Cardiac fibroblast (primary cell): ENCODE results near the gene ATP8B1.

ENCODE experiments used
- DNase-seq, 2 donors: peaks; one replicate each; pipeline versions ENCODE4 v3.0.0 to v3.0.0-alpha.2; 2010; ENCODE audit warnings: low read depth in 2 of 2
- H3K4me3 ChIP-seq, 2 donors: replicated peaks in 1 of 2; 1 replicate in 1 of 2; 2 replicates in 1 of 2; pipeline ENCODE4 v1.5.1; 2011; ENCODE audit warnings: low read depth in 2 of 2, low read length in 2 of 2, mild to moderate bottlenecking in 2 of 2, moderate library complexity in 1 of 2
- CTCF ChIP-seq: IDR thresholded peaks from one replicate; pipeline ENCODE4 v1.5.1; 2011; ENCODE audit warnings: low read depth, mild to moderate bottlenecking, low read length, inconsistent platforms

Gene ATP8B1

GRCh38 chr18:57677262-57678211, 125.6 kb downstream of the ATP8B1 start:
- no peak overlapping the region for H3K4me3 ChIP-seq
- no peak for DNase-seq
- TF ChIP-seq CTCF, result no peak

GRCh38 chr18:57674891-57675290, 128.2 kb downstream of the ATP8B1 start:
- DNase-seq, result no peak
- no peak for TF ChIP-seq CTCF
- H3K4me3 ChIP-seq, result no peak overlapping the region

GRCh38 chr18:57670046-57670445, 133.1 kb downstream of the ATP8B1 start:
- no peak for DNase-seq
- no peak for TF ChIP-seq CTCF
- no peak overlapping the region for H3K4me3 ChIP-seq

- no peak for DNase-seq
- no peak overlapping the region for H3K4me3 ChIP-seq
- TF ChIP-seq CTCF, result no peak
These were observed 135.1 kb downstream of the ATP8B1 start for GRCh38 chr18:57668021-57668420.

GRCh38 chr18:57666818-57667497, 136.2 kb downstream of the ATP8B1 start:
- no peak overlapping the region for H3K4me3 ChIP-seq
- no peak for TF ChIP-seq CTCF
- DNase-seq, result peak; percentile 69 to 83

DNA sequence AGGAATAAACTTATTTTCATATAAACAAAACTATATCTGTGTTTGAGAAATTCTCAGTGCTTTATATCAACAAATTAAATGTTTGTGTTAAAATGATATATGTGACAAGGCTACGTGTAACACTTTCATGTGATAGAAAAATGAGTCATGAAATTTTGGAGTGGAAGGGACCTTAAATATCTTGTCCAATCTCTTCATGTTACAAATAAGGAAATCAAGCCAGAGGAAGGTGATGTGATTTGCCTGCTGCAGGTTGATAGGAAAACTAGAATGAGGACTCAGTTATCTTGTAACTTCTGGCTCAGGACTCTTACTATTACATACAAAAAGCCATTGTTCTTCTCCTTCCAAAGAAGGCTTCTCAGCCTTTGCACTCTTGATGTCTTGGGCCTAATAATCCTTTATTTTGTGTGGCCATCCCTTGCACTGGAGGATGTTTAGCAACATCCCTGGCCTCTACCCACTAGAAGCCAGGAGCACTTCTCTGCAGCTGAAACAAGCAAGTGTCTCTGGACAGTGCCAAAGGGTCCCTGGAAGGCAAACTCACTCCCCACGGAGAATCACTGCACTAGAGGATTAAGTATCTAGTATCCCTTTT, 138.4 kb downstream of the ATP8B1 start:
- H3K4me3 ChIP-seq, result no peak overlapping the region
- TF ChIP-seq CTCF, result no peak
- DNase-seq, result no peak
